Peyer's patch (tissue), 4 donors: ENCODE results near the gene CNNM2. TPM values are rescaled to one million over a fixed set of nuclear protein-coding genes. Genes with fewer than 3 reads are reported as not detected.

Source experiments
- DNase-seq, 3 donors: peaks; one replicate each; pipeline ENCODE4 v3.0.0-alpha.2; 2017 to 2019
- H3K27ac ChIP-seq, 4 donors: fragments of 200-600 bp; sonication (generic); one replicate each; pipeline ENCODE4 v1.5.1; 2016 to 2019
- H3K27me3 ChIP-seq, 2 donors: fragments of 200-600 bp; sonication (generic); one replicate each; pipeline ENCODE4 v1.5.1; 2019
- H3K36me3 ChIP-seq, 3 donors: fragments of 200-600 bp; sonication (generic); one replicate each; pipeline ENCODE4 v1.5.1; 2016 to 2019
- H3K4me1 ChIP-seq, 4 donors: fragments of 200-600 bp; sonication (generic); one replicate each; pipeline ENCODE4 v1.5.1; 2016 to 2019
- H3K4me3 ChIP-seq, 4 donors: fragments of 200-600 bp; sonication (generic); 1 replicate in 3 of 4; 2 replicates in 1 of 4; pipeline ENCODE4 v1.5.1; 2016 to 2019; ENCODE audit warnings: mild to moderate bottlenecking in 1 of 4
- H3K9me3 ChIP-seq, 4 donors: fragments of 200-600 bp; sonication (generic); one replicate each; pipeline ENCODE4 v1.5.1; 2016 to 2019; ENCODE audit warnings: mild to moderate bottlenecking in 1 of 4
- CTCF ChIP-seq, 6 experiments: fragments of 450-650 bp in 4 of 6; fragments of 200-600 bp in 2 of 6; sonication (generic) in 1 of 6; IDR thresholded peaks; one replicate each; pipeline ENCODE4 v1.5.1; 2017 to 2019; ENCODE audit warnings: antibody characterized with exemption in 6 of 6, mild to moderate bottlenecking in 3 of 6, moderate library complexity in 1 of 6
- POLR2A ChIP-seq, 2 donors: fragments of 450-650 bp; IDR thresholded peaks; one replicate each; pipeline ENCODE4 v1.5.1; 2017; ENCODE audit warnings: antibody characterized with exemption in 2 of 2, mild to moderate bottlenecking in 2 of 2, moderate library complexity in 2 of 2
- total RNA-seq, 4 donors: library from RNA; depleted of rRNA; stranded (reverse); fragments of >200 nt; gene quantifications; one replicate each; pipeline ENCODE4 v1.1.0, GENCODE V29; 2016

Gene CNNM2
- total RNA-seq, 4 donors from 2014 or later = 15.8 to 39.6 (median 19.2) TPM

GRCh38 chr10:102876747-102877153 is 41.3 kb upstream of the CNNM2 start:
- Histone ChIP-seq H3K9me3 (no peaks in the 10 kb centered on the region), H3K4me1 (no peaks in the 10 kb centered on the region), H3K4me3 (no peak overlapping the region), H3K27me3 (no peaks in the 10 kb centered on the region), H3K27ac (no peak overlapping the region), H3K36me3 (no peaks in the 10 kb centered on the region)
- no peak for DNase-seq
- no peak for TF ChIP-seq POLR2A (IDR thresholded peaks at IDR 0.05)

- Histone ChIP-seq H3K4me1 (no peaks in the 10 kb centered on the region), H3K9me3 (no peaks in the 10 kb centered on the region), H3K36me3 (no peaks in the 10 kb centered on the region), H3K27ac (no peak overlapping the region), H3K27me3 (no peaks in the 10 kb centered on the region), H3K4me3 (no peak overlapping the region)
- TF ChIP-seq POLR2A (IDR thresholded peaks at IDR 0.05) = no peak
- TF ChIP-seq CTCF (IDR thresholded peaks at IDR 0.05) = no peak
- no peak for DNase-seq
Observed at GRCh38 chr10:102878629-102879028, 39.5 kb upstream of the CNNM2 start.

GRCh38 chr10:102880256-102880655 is 37.8 kb upstream of the CNNM2 start:
- H3K27me3 ChIP-seq = no peaks in the 10 kb centered on the region
- H3K4me3 ChIP-seq = no peak overlapping the region
- H3K36me3 ChIP-seq = no peaks in the 10 kb centered on the region
- H3K4me1 ChIP-seq = no peaks in the 10 kb centered on the region
- no peak for TF ChIP-seq POLR2A (IDR thresholded peaks at IDR 0.05)
- TF ChIP-seq CTCF (IDR thresholded peaks at IDR 0.05) = no peak
- H3K9me3 ChIP-seq = no peaks in the 10 kb centered on the region
- H3K27ac ChIP-seq = no peak overlapping the region
- DNase-seq = no peak

GRCh38 chr10:102888048-102888447 is 30.0 kb upstream of the CNNM2 start:
- Histone ChIP-seq H3K9me3 (no peaks in the 10 kb centered on the region), H3K4me1 (no peaks in the 10 kb centered on the region), H3K36me3 (peaks cover 0 to 8% (median 0%) of the 10 kb centered on the region in 3 donors), H3K4me3 (no peak overlapping the region), H3K27me3 (no peaks in the 10 kb centered on the region), H3K27ac (no peak overlapping the region)
- DNase-seq = no peak
- TF ChIP-seq POLR2A (IDR thresholded peaks at IDR 0.05) (no peak), CTCF (IDR thresholded peaks at IDR 0.05) (no peak)

GRCh38 chr10:102894466-102895213 is 23.5 kb upstream of the CNNM2 start:
- peaks cover 0 to 8% (median 0%) of the 10 kb centered on the region in 3 donors for H3K36me3 ChIP-seq
- no peak overlapping the region for H3K4me3 ChIP-seq
- no peaks in the 10 kb centered on the region for H3K4me1 ChIP-seq
- no peak for TF ChIP-seq POLR2A (IDR thresholded peaks at IDR 0.05)
- no peaks in the 10 kb centered on the region for H3K9me3 ChIP-seq
- no peak for DNase-seq
- H3K27ac ChIP-seq = no peak overlapping the region
- H3K27me3 ChIP-seq = no peaks in the 10 kb centered on the region

GRCh38 chr10:102900006-102900405 is 18.1 kb upstream of the CNNM2 start:
- Histone ChIP-seq H3K27ac (no peak overlapping the region), H3K36me3 (no peaks in the 10 kb centered on the region), H3K9me3 (no peaks in the 10 kb centered on the region), H3K4me3 (no peak overlapping the region), H3K4me1 (no peaks in the 10 kb centered on the region), H3K27me3 (no peaks in the 10 kb centered on the region)
- no peak for DNase-seq
- TF ChIP-seq CTCF (IDR thresholded peaks at IDR 0.05) = no peak
- no peak for TF ChIP-seq POLR2A (IDR thresholded peaks at IDR 0.05)

GRCh38 chr10:102904346-102904745 is 13.7 kb upstream of the CNNM2 start:
- no peak for DNase-seq
- no peaks in the 10 kb centered on the region for H3K9me3 ChIP-seq
- H3K4me3 ChIP-seq = no peak overlapping the region
- TF ChIP-seq POLR2A (IDR thresholded peaks at IDR 0.05) (no peak), CTCF (IDR thresholded peaks at IDR 0.05) (no peak)
- no peaks in the 10 kb centered on the region for H3K4me1 ChIP-seq
- no peaks in the 10 kb centered on the region for H3K36me3 ChIP-seq
- no peak overlapping the region for H3K27ac ChIP-seq
- no peaks in the 10 kb centered on the region for H3K27me3 ChIP-seq
